ENCODE data around the gene OTOF. TPM values are rescaled to one million over a fixed set of nuclear protein-coding genes. Genes with fewer than 3 reads are reported as not detected.

The OTOF gene
- total RNA-seq, 1 experiment from 2014 or later, result 0.10 TPM

DNA sequence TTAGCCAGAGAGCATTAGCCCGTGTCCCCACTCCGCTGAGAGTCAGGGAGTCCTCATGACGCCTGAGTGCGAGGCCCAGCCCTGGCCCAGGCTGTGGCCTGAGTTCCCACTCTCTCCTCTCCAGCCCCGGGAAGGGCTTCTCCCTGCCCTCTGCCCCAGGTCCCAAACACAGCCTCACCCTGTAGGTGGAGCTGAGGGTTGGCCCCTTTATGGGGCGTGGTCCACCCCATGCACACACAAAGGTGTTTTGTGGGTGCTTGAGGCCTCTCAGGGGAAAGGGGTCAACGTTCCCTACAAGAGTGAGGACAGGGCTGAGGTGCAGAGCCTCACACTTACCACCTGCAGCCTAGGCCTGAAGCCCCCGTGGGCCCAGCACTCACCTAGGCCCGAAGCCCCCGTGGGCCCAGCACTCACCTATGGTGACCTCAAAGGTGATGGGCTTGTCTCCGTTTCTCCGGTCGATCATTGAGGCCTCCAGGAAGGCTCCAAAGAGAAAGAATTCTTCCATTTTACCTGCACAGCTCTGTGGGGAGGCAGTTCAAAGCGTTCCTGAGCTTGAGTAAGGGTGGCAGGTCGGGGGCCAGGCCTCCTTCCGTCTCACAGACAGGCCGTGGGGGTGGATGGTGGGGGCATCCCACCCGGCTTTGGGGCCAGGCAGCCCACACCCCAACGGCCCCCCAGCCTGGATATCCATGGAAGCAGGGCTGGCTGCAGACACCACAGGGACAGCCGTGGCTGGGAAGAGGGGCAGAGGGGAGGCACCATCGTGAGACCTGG is 2.1 kb upstream of the OTOF start:
- H3K36me3 ChIP-seq (ENCODE audit: control insufficient read depth in 1 of 2, insufficient read depth in 2 of 2, low read length in 2 of 2), result no peaks in the 10 kb centered on the region
- 0 out of 2 replicates have a peak, but pooled peaks have one; percentile 18 for ATAC-seq
- H3K27me3 ChIP-seq (ENCODE audit: insufficient read depth, low read length), result 0 out of 2 replicates have a peak, but pooled peaks cover 4% of the 10 kb centered on the region
- POLR2A ChIA-PET, result no interaction called here
- H4K20me1 ChIP-seq (ENCODE audit: insufficient read depth), result no peaks in the 10 kb centered on the region
- CTCF ChIA-PET, result no interaction called here
- DNase-seq (ENCODE audit: low read depth, low spot score), result no peak
- H3K9ac ChIP-seq (ENCODE audit: low read length), result no peak overlapping the region
- no TSS peak for BruUV-seq (replicated peaks)
- H3K27ac ChIP-seq (ENCODE audit: low read depth, low read length), result no peak overlapping the region
- no peaks in the 10 kb centered on the region for H3K4me1 ChIP-seq (ENCODE audit: control insufficient read depth in 1 of 2, insufficient read depth in 2 of 2, low read length in 2 of 2)
- no peak overlapping the region for H3K4me2 ChIP-seq (ENCODE audit: low read length)
- no peaks in the 10 kb centered on the region for H3K9me2 ChIP-seq (ENCODE audit: insufficient read depth)
- TF ChIP-seq, protein P1, sequence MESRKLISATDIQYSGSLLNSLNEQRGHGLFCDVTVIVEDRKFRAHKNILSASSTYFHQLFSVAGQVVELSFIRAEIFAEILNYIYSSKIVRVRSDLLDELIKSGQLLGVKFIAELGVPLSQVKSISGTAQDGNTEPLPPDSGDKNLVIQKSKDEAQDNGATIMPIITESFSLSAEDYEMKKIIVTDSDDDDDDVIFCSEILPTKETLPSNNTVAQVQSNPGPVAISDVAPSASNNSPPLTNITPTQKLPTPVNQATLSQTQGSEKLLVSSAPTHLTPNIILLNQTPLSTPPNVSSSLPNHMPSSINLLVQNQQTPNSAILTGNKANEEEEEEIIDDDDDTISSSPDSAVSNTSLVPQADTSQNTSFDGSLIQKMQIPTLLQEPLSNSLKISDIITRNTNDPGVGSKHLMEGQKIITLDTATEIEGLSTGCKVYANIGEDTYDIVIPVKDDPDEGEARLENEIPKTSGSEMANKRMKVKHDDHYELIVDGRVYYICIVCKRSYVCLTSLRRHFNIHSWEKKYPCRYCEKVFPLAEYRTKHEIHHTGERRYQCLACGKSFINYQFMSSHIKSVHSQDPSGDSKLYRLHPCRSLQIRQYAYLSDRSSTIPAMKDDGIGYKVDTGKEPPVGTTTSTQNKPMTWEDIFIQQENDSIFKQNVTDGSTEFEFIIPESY (IDR thresholded peaks at IDR 0.05; ENCODE audit: extremely low read depth, insufficient replicate concordance, low read length), result no peak
- TF ChIP-seq CBX3 (IDR thresholded peaks at IDR 0.05; ENCODE audit: low read depth), result no peak
- TF ChIP-seq FOSL1 (IDR thresholded peaks at IDR 0.05; ENCODE audit: low read depth), result no peak
- TF ChIP-seq, protein P2, sequence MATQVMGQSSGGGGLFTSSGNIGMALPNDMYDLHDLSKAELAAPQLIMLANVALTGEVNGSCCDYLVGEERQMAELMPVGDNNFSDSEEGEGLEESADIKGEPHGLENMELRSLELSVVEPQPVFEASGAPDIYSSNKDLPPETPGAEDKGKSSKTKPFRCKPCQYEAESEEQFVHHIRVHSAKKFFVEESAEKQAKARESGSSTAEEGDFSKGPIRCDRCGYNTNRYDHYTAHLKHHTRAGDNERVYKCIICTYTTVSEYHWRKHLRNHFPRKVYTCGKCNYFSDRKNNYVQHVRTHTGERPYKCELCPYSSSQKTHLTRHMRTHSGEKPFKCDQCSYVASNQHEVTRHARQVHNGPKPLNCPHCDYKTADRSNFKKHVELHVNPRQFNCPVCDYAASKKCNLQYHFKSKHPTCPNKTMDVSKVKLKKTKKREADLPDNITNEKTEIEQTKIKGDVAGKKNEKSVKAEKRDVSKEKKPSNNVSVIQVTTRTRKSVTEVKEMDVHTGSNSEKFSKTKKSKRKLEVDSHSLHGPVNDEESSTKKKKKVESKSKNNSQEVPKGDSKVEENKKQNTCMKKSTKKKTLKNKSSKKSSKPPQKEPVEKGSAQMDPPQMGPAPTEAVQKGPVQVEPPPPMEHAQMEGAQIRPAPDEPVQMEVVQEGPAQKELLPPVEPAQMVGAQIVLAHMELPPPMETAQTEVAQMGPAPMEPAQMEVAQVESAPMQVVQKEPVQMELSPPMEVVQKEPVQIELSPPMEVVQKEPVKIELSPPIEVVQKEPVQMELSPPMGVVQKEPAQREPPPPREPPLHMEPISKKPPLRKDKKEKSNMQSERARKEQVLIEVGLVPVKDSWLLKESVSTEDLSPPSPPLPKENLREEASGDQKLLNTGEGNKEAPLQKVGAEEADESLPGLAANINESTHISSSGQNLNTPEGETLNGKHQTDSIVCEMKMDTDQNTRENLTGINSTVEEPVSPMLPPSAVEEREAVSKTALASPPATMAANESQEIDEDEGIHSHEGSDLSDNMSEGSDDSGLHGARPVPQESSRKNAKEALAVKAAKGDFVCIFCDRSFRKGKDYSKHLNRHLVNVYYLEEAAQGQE (IDR thresholded peaks at IDR 0.05; ENCODE audit: low read depth), result no peak
- no peak for TF ChIP-seq CEBPB (IDR thresholded peaks at IDR 0.05; ENCODE audit: low read depth)
- no peak for TF ChIP-seq EZH2phosphoT487 (IDR thresholded peaks at IDR 0.05; ENCODE audit: borderline replicate concordance)
- no peak for TF ChIP-seq JUND (IDR thresholded peaks at IDR 0.05)
- TF ChIP-seq YY1 (IDR thresholded peaks at IDR 0.05; ENCODE audit: extremely low read depth, insufficient replicate concordance, low read depth, low read length), result no peak
- no peak for TF ChIP-seq ELF1 (IDR thresholded peaks at IDR 0.05; ENCODE audit: borderline replicate concordance, low read depth)
- TF ChIP-seq, protein P3, sequence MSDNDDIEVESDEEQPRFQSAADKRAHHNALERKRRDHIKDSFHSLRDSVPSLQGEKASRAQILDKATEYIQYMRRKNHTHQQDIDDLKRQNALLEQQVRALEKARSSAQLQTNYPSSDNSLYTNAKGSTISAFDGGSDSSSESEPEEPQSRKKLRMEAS (IDR thresholded peaks at IDR 0.05), result no peak
- no peak for TF ChIP-seq EZH2 (IDR thresholded peaks at IDR 0.05)
- TF ChIP-seq SP1 (IDR thresholded peaks at IDR 0.05; ENCODE audit: low read depth), result no peak
- TF ChIP-seq SRF (IDR thresholded peaks at IDR 0.05; ENCODE audit: low read depth), result no peak
- TF ChIP-seq POLR2A (IDR thresholded peaks at IDR 0.05; ENCODE audit: borderline replicate concordance, extremely low read depth, insufficient read depth, insufficient read length), result no peak
- no peak for TF ChIP-seq ZFX (IDR thresholded peaks at IDR 0.05)
- no peak for TF ChIP-seq POLR2AphosphoS5 (IDR thresholded peaks at IDR 0.05; ENCODE audit: low read depth, low read length)
- TF ChIP-seq RAD21 (IDR thresholded peaks at IDR 0.05; ENCODE audit: low read depth), result no peak
- no peak for TF ChIP-seq EGR1 (IDR thresholded peaks at IDR 0.05; ENCODE audit: low read depth)
- intact Hi-C loops (cut with micrococcal nuclease), result no loop called here
- no peaks in the 10 kb centered on the region for H3K79me2 ChIP-seq (ENCODE audit: insufficient read depth, low read length)
- no peaks in the 10 kb centered on the region for H3K9me3 ChIP-seq (ENCODE audit: control insufficient read depth in 1 of 2, insufficient read depth in 1 of 2, low read depth in 1 of 2, low read length in 2 of 2)
- RAD21 ChIA-PET (ENCODE audit: low non-redundant PET in 1 of 2, low total read pairs in 2 of 2, uncharacterized antibody in 2 of 2, unreplicated experiment in 2 of 2), result no interaction called here
- H3K4me3 ChIP-seq (replicated peaks in 1 of 2; ENCODE audit: low read depth in 1 of 2, low read length in 2 of 2), result no peak overlapping the region
- no peak overlapping the region for H2AFZ ChIP-seq (ENCODE audit: low read depth, low read length, poor library complexity, severe bottlenecking)

Measured in HCT116 (cell line).